Activated CD8-positive, alpha-beta memory T cell treated with anti-CD3 and anti-CD28 coated beads for 1 hour (primary cell): ENCODE measurements around the gene SPSB1.

ENCODE experiments used
- DNase-seq, 2 donors: peaks; one replicate each; pipeline ENCODE4 v3.0.0-alpha.2; 2020; ENCODE audit warnings: low read depth in 1 of 2; ENCODE audit errors: extremely low read depth in 1 of 2

Gene SPSB1

GRCh38 chr1:9416506-9416905 lies 123.8 kb downstream of the SPSB1 start:
- no peak for DNase-seq

GRCh38 chr1:9416918-9417500 lies 124.3 kb downstream of the SPSB1 start:
- no peak for DNase-seq

GRCh38 chr1:9417695-9418094 lies 125.0 kb downstream of the SPSB1 start:
- DNase-seq: no peak

- no peak for DNase-seq
Observed at GRCh38 chr1:9418851-9419250, 126.2 kb downstream of the SPSB1 start.
